ENCODE measurements around the gene PPP1R37. TPM values are rescaled to one million over a fixed set of nuclear protein-coding genes. Genes with fewer than 3 reads are reported as not detected.

The PPP1R37 gene
- total and polyA plus RNA-seq, 2 of the 13 experiments (the other 11 are each of a cell fraction or from before 2014, with no cell fraction given): 9.0 to 14.3 TPM

- TF ChIP-seq NCOA2 (CRISPR knock-in tag; IDR thresholded peaks at IDR 0.05) (peak; percentile 14; the same call in 1 of the 2 replicates), SRF (IDR thresholded peaks at IDR 0.05; ENCODE audit: low read depth, low read length) (no peak), ZNF660 (CRISPR knock-in tag; IDR thresholded peaks at IDR 0.05; ENCODE audit: borderline replicate concordance, low read depth) (no peak), SMARCC2 (IDR thresholded peaks at IDR 0.05) (no peak), NFE2L1 (CRISPR knock-in tag; IDR thresholded peaks at IDR 0.05; ENCODE audit: borderline replicate concordance) (no peak), ZFP62 (CRISPR knock-in tag; IDR thresholded peaks at IDR 0.05) (no peak), MTF1 (CRISPR knock-in tag; IDR thresholded peaks at IDR 0.05) (no peak), ZBTB39 (CRISPR knock-in tag; IDR thresholded peaks at IDR 0.05) (no peak), ZNF430 (CRISPR knock-in tag; IDR thresholded peaks at IDR 0.05) (no peak), SATB2 (CRISPR knock-in tag; IDR thresholded peaks at IDR 0.05) (no peak; the same call in 1 of the 2 replicates), HCFC1 (IDR thresholded peaks at IDR 0.05; ENCODE audit: low read depth, low read length) (no peak), ZNF460 (CRISPR knock-in tag; IDR thresholded peaks at IDR 0.05; ENCODE audit: borderline replicate concordance) (no peak), ZBTB20 (CRISPR knock-in tag; IDR thresholded peaks at IDR 0.05; ENCODE audit: borderline replicate concordance, low read depth) (no peak)
- TF ChIP-seq, protein P1, sequence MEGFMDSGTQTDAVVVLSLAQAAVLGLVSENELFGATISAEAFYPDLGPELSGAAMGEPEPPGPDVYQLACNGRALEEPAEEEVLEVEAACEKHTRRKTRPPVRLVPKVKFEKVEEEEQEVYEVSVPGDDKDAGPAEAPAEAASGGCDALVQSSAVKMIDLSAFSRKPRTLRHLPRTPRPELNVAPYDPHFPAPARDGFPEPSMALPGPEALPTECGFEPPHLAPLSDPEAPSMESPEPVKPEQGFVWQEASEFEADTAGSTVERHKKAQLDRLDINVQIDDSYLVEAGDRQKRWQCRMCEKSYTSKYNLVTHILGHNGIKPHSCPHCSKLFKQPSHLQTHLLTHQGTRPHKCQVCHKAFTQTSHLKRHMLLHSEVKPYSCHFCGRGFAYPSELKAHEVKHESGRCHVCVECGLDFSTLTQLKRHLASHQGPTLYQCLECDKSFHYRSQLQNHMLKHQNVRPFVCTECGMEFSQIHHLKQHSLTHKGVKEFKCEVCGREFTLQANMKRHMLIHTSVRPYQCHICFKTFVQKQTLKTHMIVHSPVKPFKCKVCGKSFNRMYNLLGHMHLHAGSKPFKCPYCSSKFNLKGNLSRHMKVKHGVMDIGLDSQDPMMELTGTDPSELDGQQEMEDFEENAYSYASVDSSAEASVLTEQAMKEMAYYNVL (CRISPR knock-in tag; IDR thresholded peaks at IDR 0.05; ENCODE audit: borderline replicate concordance): no peak
- TF ChIP-seq, protein P2, sequence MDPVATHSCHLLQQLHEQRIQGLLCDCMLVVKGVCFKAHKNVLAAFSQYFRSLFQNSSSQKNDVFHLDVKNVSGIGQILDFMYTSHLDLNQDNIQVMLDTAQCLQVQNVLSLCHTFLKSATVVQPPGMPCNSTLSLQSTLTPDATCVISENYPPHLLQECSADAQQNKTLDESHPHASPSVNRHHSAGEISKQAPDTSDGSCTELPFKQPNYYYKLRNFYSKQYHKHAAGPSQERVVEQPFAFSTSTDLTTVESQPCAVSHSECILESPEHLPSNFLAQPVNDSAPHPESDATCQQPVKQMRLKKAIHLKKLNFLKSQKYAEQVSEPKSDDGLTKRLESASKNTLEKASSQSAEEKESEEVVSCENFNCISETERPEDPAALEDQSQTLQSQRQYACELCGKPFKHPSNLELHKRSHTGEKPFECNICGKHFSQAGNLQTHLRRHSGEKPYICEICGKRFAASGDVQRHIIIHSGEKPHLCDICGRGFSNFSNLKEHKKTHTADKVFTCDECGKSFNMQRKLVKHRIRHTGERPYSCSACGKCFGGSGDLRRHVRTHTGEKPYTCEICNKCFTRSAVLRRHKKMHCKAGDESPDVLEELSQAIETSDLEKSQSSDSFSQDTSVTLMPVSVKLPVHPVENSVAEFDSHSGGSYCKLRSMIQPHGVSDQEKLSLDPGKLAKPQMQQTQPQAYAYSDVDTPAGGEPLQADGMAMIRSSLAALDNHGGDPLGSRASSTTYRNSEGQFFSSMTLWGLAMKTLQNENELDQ (CRISPR knock-in tag; IDR thresholded peaks at IDR 0.05; ENCODE audit: borderline replicate concordance): no peak
- TF ChIP-seq, protein P3, sequence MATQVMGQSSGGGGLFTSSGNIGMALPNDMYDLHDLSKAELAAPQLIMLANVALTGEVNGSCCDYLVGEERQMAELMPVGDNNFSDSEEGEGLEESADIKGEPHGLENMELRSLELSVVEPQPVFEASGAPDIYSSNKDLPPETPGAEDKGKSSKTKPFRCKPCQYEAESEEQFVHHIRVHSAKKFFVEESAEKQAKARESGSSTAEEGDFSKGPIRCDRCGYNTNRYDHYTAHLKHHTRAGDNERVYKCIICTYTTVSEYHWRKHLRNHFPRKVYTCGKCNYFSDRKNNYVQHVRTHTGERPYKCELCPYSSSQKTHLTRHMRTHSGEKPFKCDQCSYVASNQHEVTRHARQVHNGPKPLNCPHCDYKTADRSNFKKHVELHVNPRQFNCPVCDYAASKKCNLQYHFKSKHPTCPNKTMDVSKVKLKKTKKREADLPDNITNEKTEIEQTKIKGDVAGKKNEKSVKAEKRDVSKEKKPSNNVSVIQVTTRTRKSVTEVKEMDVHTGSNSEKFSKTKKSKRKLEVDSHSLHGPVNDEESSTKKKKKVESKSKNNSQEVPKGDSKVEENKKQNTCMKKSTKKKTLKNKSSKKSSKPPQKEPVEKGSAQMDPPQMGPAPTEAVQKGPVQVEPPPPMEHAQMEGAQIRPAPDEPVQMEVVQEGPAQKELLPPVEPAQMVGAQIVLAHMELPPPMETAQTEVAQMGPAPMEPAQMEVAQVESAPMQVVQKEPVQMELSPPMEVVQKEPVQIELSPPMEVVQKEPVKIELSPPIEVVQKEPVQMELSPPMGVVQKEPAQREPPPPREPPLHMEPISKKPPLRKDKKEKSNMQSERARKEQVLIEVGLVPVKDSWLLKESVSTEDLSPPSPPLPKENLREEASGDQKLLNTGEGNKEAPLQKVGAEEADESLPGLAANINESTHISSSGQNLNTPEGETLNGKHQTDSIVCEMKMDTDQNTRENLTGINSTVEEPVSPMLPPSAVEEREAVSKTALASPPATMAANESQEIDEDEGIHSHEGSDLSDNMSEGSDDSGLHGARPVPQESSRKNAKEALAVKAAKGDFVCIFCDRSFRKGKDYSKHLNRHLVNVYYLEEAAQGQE (IDR thresholded peaks at IDR 0.05; ENCODE audit: borderline replicate concordance in 1 of 2, low read depth in 1 of 2, low read length in 2 of 2): no peak; a peak in 1 of 4 replicates
- TF ChIP-seq, protein P4, sequence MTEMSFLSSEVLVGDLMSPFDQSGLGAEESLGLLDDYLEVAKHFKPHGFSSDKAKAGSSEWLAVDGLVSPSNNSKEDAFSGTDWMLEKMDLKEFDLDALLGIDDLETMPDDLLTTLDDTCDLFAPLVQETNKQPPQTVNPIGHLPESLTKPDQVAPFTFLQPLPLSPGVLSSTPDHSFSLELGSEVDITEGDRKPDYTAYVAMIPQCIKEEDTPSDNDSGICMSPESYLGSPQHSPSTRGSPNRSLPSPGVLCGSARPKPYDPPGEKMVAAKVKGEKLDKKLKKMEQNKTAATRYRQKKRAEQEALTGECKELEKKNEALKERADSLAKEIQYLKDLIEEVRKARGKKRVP (CRISPR knock-in tag; IDR thresholded peaks at IDR 0.05): no peak
Measured at GRCh38 chr19:45076029-45076850, 16.7 kb upstream of the PPP1R37 start, which contains the start of gene ZNF296 (continued).

All from HepG2 (cell line).